H1 (cell line): Measurements from ENCODE around the gene ERAS. TPM values are rescaled to one million over a fixed set of nuclear protein-coding genes. Genes with fewer than 3 reads are reported as not detected.

Experiments used
- ASH2L ChIP-seq: fragments of 200-600, 300-600 bp; sonication (generic); IDR thresholded peaks from one replicate; pipeline ENCODE4 v1.7.1; 2017; ENCODE audit warnings: low read length
- BCL11A ChIP-seq, 2 experiments: IDR thresholded peaks; one replicate each; pipeline ENCODE4 v1.6.1; 2011; ENCODE audit warnings: low read depth in 2 of 2, low read length in 2 of 2, mild to moderate bottlenecking in 2 of 2
- CREB1 ChIP-seq: IDR thresholded peaks from 2 replicates; pipeline ENCODE4 v1.6.1; 2012; ENCODE audit warnings: inconsistent platforms
- CTCF ChIP-seq, 3 experiments: IDR thresholded peaks; 1 replicate in 2 of 3; 2 replicates in 1 of 3; pipeline versions ENCODE4 v1.5.1 to v1.6.1; 2011; ENCODE audit warnings: low read length in 3 of 3, mild to moderate bottlenecking in 3 of 3, inconsistent platforms in 2 of 3, low read depth in 1 of 3, moderate library complexity in 1 of 3; ENCODE audit not compliant: insufficient read depth in 1 of 3; ENCODE audit errors: control extremely low read depth in 1 of 3
- KDM4A ChIP-seq: IDR thresholded peaks from one replicate; pipeline ENCODE4 v1.7.1; 2012; ENCODE audit warnings: low read depth, mild to moderate bottlenecking, moderate library complexity, low read length, inconsistent platforms; ENCODE audit not compliant: severe bottlenecking
- NRF1 ChIP-seq: IDR thresholded peaks from 2 replicates; pipeline ENCODE4 v1.6.1; 2011; ENCODE audit warnings: mild to moderate bottlenecking, low read depth, low read length, improper control_type of control experiment
- SP1 ChIP-seq: IDR thresholded peaks from 2 replicates; pipeline ENCODE4 v1.6.1; 2011; ENCODE audit warnings: low read depth, low read length
- TAF1 ChIP-seq: IDR thresholded peaks from 2 replicates; pipeline ENCODE4 v1.6.1; 2011; ENCODE audit warnings: mild to moderate bottlenecking, low read depth, low read length
- USF2 ChIP-seq: IDR thresholded peaks from 2 replicates; pipeline ENCODE4 v1.6.1; 2011; ENCODE audit warnings: low read length, improper control_type of control experiment
- polyA plus RNA-seq, 7 experiments: library from polyadenylated mRNA; depleted of rRNA in 3 of 7; stranded (reverse) in 5 of 7; unstranded in 2 of 7; fragments of >200 nt in 5 of 7; fragments of 200-250 nt in 2 of 7; gene quantifications; 1 replicate in 5 of 7; 2 replicates in 1 of 7; 4 replicates in 1 of 7; pipeline versions ENCODE4 v1.2.1 to v1.2.3, GENCODE V29; 2011 to 2013; ENCODE audit warnings: missing spikeins in 2 of 7, mixed read lengths in 2 of 7
- total RNA-seq: library from RNA; stranded (reverse); fragmentation: NEBNext Ultra II Directional; extraction: Animal tissue kit (Norgen Biotek cat#: 25700); gene quantifications from 2 replicates; pipeline ENCODE4 v1.2.1, GENCODE V29; 2021

ERAS gene
- total and polyA plus RNA-seq, 2 of the 8 experiments (the other 6 are each of a cell fraction or from before 2014, with no cell fraction given) = 0.70 TPM; not detected in 1

DNA sequence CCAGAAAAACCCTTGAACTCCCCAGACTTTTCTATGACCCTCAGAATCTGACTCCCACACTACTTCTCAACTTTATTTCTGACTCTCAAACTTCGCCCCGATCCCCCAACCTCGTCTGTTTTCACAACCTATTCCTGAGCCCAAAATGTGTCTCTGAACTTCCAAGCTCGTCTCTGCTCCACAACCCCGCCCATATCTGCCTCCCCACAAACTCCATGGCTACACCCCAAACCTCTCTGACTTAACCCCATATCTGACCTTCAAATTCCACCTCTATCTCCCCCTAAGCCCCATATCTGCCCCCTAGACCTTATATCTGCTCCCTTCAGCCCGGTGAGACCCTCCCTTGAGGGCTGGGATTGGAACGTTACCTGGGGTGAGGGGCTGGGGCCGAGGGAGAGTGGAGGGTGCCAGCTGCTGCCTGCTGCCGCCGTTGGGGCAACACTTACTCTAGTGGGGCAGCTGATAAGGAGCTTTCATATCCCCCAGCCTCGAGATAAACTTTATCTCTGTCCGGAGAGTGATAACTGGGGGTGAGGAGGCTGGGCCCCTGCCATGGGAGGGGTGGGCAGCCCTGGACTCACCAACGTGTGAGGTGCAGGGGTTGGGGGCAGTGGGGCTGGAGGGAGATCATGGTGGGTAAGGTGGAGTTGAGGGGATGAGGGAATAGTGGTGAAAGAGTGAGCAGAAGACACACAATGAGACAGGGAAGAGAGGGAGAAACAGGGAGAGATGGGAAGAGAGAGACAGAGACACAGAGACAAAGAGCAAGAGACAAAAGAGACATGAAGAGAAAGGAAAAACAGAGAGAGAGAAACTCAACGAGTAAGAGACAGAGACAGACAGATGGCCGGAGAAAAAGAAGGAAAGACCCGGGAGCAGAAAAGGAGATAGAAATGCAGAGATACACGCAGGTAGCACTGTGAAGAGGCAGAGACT lies 38.5 kb upstream of the ERAS start (continued):
- TF ChIP-seq NRF1 = no peak
- no peak for TF ChIP-seq ASH2L
- no peak for TF ChIP-seq SP1
- no peak for TF ChIP-seq KDM4A
- no peak for TF ChIP-seq CTCF (IDR thresholded peaks at IDR 0.05; ENCODE audit: control extremely low read depth in 1 of 3, insufficient read depth in 1 of 3, low read depth in 1 of 3, low read length in 3 of 3)
- no peak for TF ChIP-seq TAF1
- TF ChIP-seq BCL11A (IDR thresholded peaks at IDR 0.05; ENCODE audit: low read depth in 2 of 2, low read length in 2 of 2) = no peak
- no peak for TF ChIP-seq CREB1
- TF ChIP-seq USF2 = no peak
